HepG2 (cell line): ENCODE data around the gene MAP6D1. TPM values are rescaled to one million over a fixed set of nuclear protein-coding genes. Genes with fewer than 3 reads are reported as not detected.
A peak's percentile ranks its signal among the peaks of the same experiment; 100 is the strongest.

Experiments used
- ATAC-seq: fragments of 200-7000 bp; cut with Tn5 transposase; 3 replicates; pipeline ENCODE4 v1.9.1; 2020; ENCODE audit warnings: mild to moderate bottlenecking, moderate library complexity
- BruUV-seq: library from RNA; stranded (reverse); fragments of 400-500 nt; replicated peaks from 2 replicates; lab custom pipeline; 2021; lab: Mats Ljungman, UMichigan
- CTCF ChIA-PET: fragments of 300-600 bp; formaldehyde crosslinking; extraction: SDS; loops from one replicate; lab custom pipeline; 2021; ENCODE audit warnings: low total read pairs, inconsistent platforms, low intra/inter-chr PET ratio; lab: Yijun Ruan, JAX
- POLR2A ChIA-PET: fragments of 350-600 bp; sonication (Branson Sonifier 250); formaldehyde crosslinking; loops from one replicate; lab custom pipeline; 2020; ENCODE audit warnings: antibody characterized with exemption, inconsistent platforms; lab: Yijun Ruan, JAX
- DNase-seq: peaks from one replicate; pipeline ENCODE4 v3.0.0-alpha.2; 2015; ENCODE audit warnings: low spot score
- FAIRE-seq: peaks from 3 replicates; lab custom pipeline; 2011; peaks lifted over from hg19 to GRCh38; lab: Jason Lieb, UNC
- H2AFZ ChIP-seq: one replicate; pipeline ENCODE4 v1.6.1; 2011; ENCODE audit warnings: low read length, inconsistent platforms
- H3K27ac ChIP-seq: fragments of 300-600 bp; 3 replicates; pipeline ENCODE4 v1.8.0; 2011; ENCODE audit warnings: mixed run types, mild to moderate bottlenecking, mixed read lengths, low read length, inconsistent platforms; ENCODE audit not compliant: insufficient read depth; ENCODE audit errors: extremely low read length
- H3K27me3 ChIP-seq, 2 experiments: fragments of 200-600 bp in 1 of 2; 2 replicates in 1 of 2; 3 replicates in 1 of 2; pipeline versions ENCODE4 v1.6.0 to v1.8.0; 2011; ENCODE audit warnings: low read length in 2 of 2, mild to moderate bottlenecking in 2 of 2, moderate library complexity in 2 of 2, inconsistent platforms in 1 of 2; ENCODE audit not compliant: insufficient read depth in 2 of 2, control insufficient read depth in 1 of 2
- H3K36me3 ChIP-seq, 2 experiments: fragments of 200-600 bp in 1 of 2; replicated peaks in 1 of 2; 2 replicates in 1 of 2; 3 replicates in 1 of 2; pipeline versions ENCODE4 v1.5.1 to v1.8.0; 2011; ENCODE audit warnings: low read length in 2 of 2, inconsistent platforms in 1 of 2; ENCODE audit not compliant: insufficient read depth in 2 of 2, control insufficient read depth in 1 of 2
- H3K4me1 ChIP-seq: 2 replicates; pipeline ENCODE4 v1.5.1; 2012; ENCODE audit warnings: low read length, inconsistent platforms; ENCODE audit not compliant: insufficient read depth
- H3K4me2 ChIP-seq: 2 replicates; pipeline ENCODE4 v1.6.0; 2011; ENCODE audit warnings: low read depth, low read length, inconsistent platforms
- H3K4me3 ChIP-seq, 3 experiments: fragments of 200-600 bp in 1 of 3; sonication (generic), shearing (Covaris generic) in 1 of 3; replicated peaks in 1 of 3; 2 replicates each; pipeline ENCODE4 v1.5.1; 2011 to 2016; ENCODE audit warnings: low read length in 3 of 3, inconsistent platforms in 2 of 3, low read depth in 2 of 3, mild to moderate bottlenecking in 2 of 3, control low read depth in 1 of 3, mixed read lengths in 1 of 3; ENCODE audit not compliant: insufficient read depth in 1 of 3
- H3K79me2 ChIP-seq: one replicate; pipeline ENCODE4 v1.6.1; 2011; ENCODE audit warnings: low read length, inconsistent platforms; ENCODE audit not compliant: insufficient read depth
- H3K9ac ChIP-seq: 2 replicates; pipeline ENCODE4 v1.6.0; 2011; ENCODE audit warnings: mild to moderate bottlenecking, low read depth, low read length, inconsistent platforms; ENCODE audit not compliant: insufficient read depth
- H3K9me3 ChIP-seq: 2 replicates; pipeline ENCODE4 v1.5.1; 2012; ENCODE audit warnings: mild to moderate bottlenecking, low read length
- H4K20me1 ChIP-seq: 2 replicates; pipeline ENCODE4 v1.6.0; 2011; ENCODE audit warnings: inconsistent platforms, mild to moderate bottlenecking, low read length, moderate library complexity; ENCODE audit not compliant: insufficient read depth
- AKNA ChIP-seq: sonication (generic); formaldehyde crosslinking; IDR thresholded peaks from 2 replicates; pipeline ENCODE4 v1.4.0; 2020; ENCODE audit warnings: missing genetic modification reagents, borderline replicate concordance
- BHLHE40 ChIP-seq: IDR thresholded peaks from 2 replicates; pipeline ENCODE4 v1.6.1; 2011; ENCODE audit warnings: low read length, improper control_type of control experiment
- NFIB ChIP-seq: sonication (generic); formaldehyde crosslinking; IDR thresholded peaks from 2 replicates; pipeline ENCODE4 v1.9.0; 2021; ENCODE audit warnings: missing genetic modification reagents, mild to moderate bottlenecking, borderline replicate concordance
- POLR2G ChIP-seq: fragments of 200-400 bp; formaldehyde crosslinking; IDR thresholded peaks from 2 replicates; pipeline ENCODE4 v1.6.1; 2018; ENCODE audit warnings: mild to moderate bottlenecking, low read depth, low read length, moderate library complexity
- SRY ChIP-seq: sonication (generic); formaldehyde crosslinking; IDR thresholded peaks from 2 replicates; pipeline ENCODE4 v1.8.0; 2022; ENCODE audit warnings: mild to moderate bottlenecking, missing genetic modification reagents
- WGBS: methylation state at CpG from one replicate; pipeline ENCODE4 v1.1.6; 2017; ENCODE audit warnings: low lambda C conversion rate; 5-methylcytosine and 5-hydroxymethylcytosine counted together
- in situ Hi-C: cut with HindIII; loops from 2 replicates; pipeline ENCODE4 v1.10.0; 2017; ENCODE audit warnings: low pct_unique_long_range_greater_than_20kb; ENCODE audit not compliant: extremely low pct_ligation_motif_present
- intact Hi-C: fragments of 100-400 bp; cut with micrococcal nuclease; formaldehyde crosslinking; loops from one replicate; pipeline ENCODE4 v1.10.0; 2022; ENCODE audit not compliant: unreplicated experiment
- polyA plus RNA-seq, 8 experiments: library from polyadenylated mRNA; depleted of rRNA in 3 of 8; stranded (reverse) in 7 of 8; unstranded in 1 of 8; fragments of >200 nt; fragmentation: Illumina TruSeq in 4 of 8; extraction: Trizol in 4 of 8; gene quantifications; 2 replicates each; pipeline versions ENCODE4 v1.2.1 to v1.2.3, GENCODE V29; 2011 to 2016; ENCODE audit warnings: low read depth in 4 of 8, missing spikeins in 1 of 8, mixed read lengths in 1 of 8; ENCODE audit not compliant: insufficient read depth in 1 of 8
- total RNA-seq, 5 experiments: library from RNA; depleted of rRNA; stranded (reverse); fragments of >200 nt; fragmentation: Illumina TruSeq; extraction: Trizol; gene quantifications; 2 replicates each; pipeline ENCODE4 v1.2.3, GENCODE V29; 2016; ENCODE audit warnings: low read depth in 1 of 5
- TF ChIP-seq, protein P1 (sequence below): sonication (generic); formaldehyde crosslinking; IDR thresholded peaks from 2 replicates; pipeline ENCODE4 v1.5.0; 2020; ENCODE audit warnings: missing genetic modification reagents
- TF ChIP-seq, protein P2 (sequence below): fragments of 450-650 bp; IDR thresholded peaks from 2 replicates; pipeline ENCODE4 v1.6.1; 2017; ENCODE audit warnings: mild to moderate bottlenecking

The MAP6D1 gene
- total and polyA plus RNA-seq, 2 of the 13 experiments (the other 11 are each of a cell fraction or from before 2014, with no cell fraction given): 0.12 to 0.62 TPM

GRCh38 chr3:183812761-183813445 lies 12.5 kb downstream of the MAP6D1 start:
- no peak overlapping the region for H3K4me2 ChIP-seq
- no peak overlapping the region for H3K27ac ChIP-seq
- 97% methylated on average over 8 of the region's 8 CpGs for WGBS
- BruUV-seq: no TSS peak
- CTCF ChIA-PET: no interaction called here
- peak; percentile 33; the same call in 1 of the 2 replicates for TF ChIP-seq POLR2G
- TF ChIP-seq, protein P1, sequence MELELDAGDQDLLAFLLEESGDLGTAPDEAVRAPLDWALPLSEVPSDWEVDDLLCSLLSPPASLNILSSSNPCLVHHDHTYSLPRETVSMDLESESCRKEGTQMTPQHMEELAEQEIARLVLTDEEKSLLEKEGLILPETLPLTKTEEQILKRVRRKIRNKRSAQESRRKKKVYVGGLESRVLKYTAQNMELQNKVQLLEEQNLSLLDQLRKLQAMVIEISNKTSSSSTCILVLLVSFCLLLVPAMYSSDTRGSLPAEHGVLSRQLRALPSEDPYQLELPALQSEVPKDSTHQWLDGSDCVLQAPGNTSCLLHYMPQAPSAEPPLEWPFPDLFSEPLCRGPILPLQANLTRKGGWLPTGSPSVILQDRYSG: no peak
- no peak for FAIRE-seq
- H3K4me1 ChIP-seq: no peaks in the 10 kb centered on the region; the same call in 1 of the 2 replicates
- in situ Hi-C loops (no loop called here), intact Hi-C loops (no loop called here)
- H3K27me3 ChIP-seq: no peaks in the 10 kb centered on the region
- no peak overlapping the region for H2AFZ ChIP-seq
- H3K9ac ChIP-seq: no peak overlapping the region
- POLR2A ChIA-PET: no interaction called here
- no peak for ATAC-seq
- H3K9me3 ChIP-seq: no peaks in the 10 kb centered on the region
- H4K20me1 ChIP-seq: no peaks in the 10 kb centered on the region
- H3K36me3 ChIP-seq: peaks cover 13 to 31% of the 10 kb centered on the region in 2 experiments
- H3K79me2 ChIP-seq: no peaks in the 10 kb centered on the region
- no peak for DNase-seq
- H3K4me3 ChIP-seq: no peak overlapping the region

- ChIA-PET CTCF (no interaction called here), POLR2A (no interaction called here)
- no TSS peak for BruUV-seq
- no peaks in the 10 kb centered on the region for H3K9me3 ChIP-seq
- intact Hi-C loops: no loop called here
- H3K36me3 ChIP-seq: peaks cover 22 to 44% of the 10 kb centered on the region in 2 experiments
- no peaks in the 10 kb centered on the region for H3K27me3 ChIP-seq
- no peak overlapping the region for H2AFZ ChIP-seq
- H3K79me2 ChIP-seq: no peaks in the 10 kb centered on the region
- H3K9ac ChIP-seq: no peak overlapping the region
- WGBS: 94% methylated on average over 8 of the region's 11 CpGs
- no peaks in the 10 kb centered on the region for H4K20me1 ChIP-seq
- ATAC-seq (no peak), DNase-seq (no peak), FAIRE-seq (no peak)
- H3K4me2 ChIP-seq: no peak overlapping the region
- in situ Hi-C loops: no loop called here
- no peaks in the 10 kb centered on the region; the same call in 1 of the 2 replicates for H3K4me1 ChIP-seq
- H3K4me3 ChIP-seq: no peak overlapping the region
- no peak overlapping the region for H3K27ac ChIP-seq
- TF ChIP-seq, protein P2, sequence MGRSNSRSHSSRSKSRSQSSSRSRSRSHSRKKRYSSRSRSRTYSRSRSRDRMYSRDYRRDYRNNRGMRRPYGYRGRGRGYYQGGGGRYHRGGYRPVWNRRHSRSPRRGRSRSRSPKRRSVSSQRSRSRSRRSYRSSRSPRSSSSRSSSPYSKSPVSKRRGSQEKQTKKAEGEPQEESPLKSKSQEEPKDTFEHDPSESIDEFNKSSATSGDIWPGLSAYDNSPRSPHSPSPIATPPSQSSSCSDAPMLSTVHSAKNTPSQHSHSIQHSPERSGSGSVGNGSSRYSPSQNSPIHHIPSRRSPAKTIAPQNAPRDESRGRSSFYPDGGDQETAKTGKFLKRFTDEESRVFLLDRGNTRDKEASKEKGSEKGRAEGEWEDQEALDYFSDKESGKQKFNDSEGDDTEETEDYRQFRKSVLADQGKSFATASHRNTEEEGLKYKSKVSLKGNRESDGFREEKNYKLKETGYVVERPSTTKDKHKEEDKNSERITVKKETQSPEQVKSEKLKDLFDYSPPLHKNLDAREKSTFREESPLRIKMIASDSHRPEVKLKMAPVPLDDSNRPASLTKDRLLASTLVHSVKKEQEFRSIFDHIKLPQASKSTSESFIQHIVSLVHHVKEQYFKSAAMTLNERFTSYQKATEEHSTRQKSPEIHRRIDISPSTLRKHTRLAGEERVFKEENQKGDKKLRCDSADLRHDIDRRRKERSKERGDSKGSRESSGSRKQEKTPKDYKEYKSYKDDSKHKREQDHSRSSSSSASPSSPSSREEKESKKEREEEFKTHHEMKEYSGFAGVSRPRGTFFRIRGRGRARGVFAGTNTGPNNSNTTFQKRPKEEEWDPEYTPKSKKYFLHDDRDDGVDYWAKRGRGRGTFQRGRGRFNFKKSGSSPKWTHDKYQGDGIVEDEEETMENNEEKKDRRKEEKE: no peak
- TF ChIP-seq BHLHE40 (no peak), NFIB (CRISPR knock-in tag) (no peak), AKNA (CRISPR knock-in tag) (no peak), SRY (no peak)
These were observed 13.7 kb downstream of the MAP6D1 start for GRCh38 chr3:183811638-183812037.
